BJ (cell line): ENCODE measurements around the gene LUC7L3. TPM values are rescaled to one million over a fixed set of nuclear protein-coding genes. Genes with fewer than 3 reads are reported as not detected.

ENCODE experiments used
- CTCF ChIA-PET: fragments of 350-600 bp; formaldehyde crosslinking; extraction: SDS; loops from one replicate; lab custom pipeline; 2021; ENCODE audit warnings: antibody characterized with exemption, inconsistent platforms; lab: Yijun Ruan, JAX
- POLR2A ChIA-PET: fragments of 300-600 bp; sonication (Branson Sonifier 250); formaldehyde crosslinking; extraction: SDS; loops from one replicate; lab custom pipeline; 2021; ENCODE audit warnings: antibody characterized with exemption; lab: Charles Lee
- DNase-seq: peaks from one replicate; pipeline ENCODE4 v3.0.0-alpha.2; 2011; ENCODE audit warnings: low read depth
- H3K27me3 ChIP-seq: 2 replicates; pipeline ENCODE4 v1.6.0; 2011; ENCODE audit warnings: low read length; ENCODE audit not compliant: control insufficient read depth, insufficient read depth
- H3K36me3 ChIP-seq: 2 replicates; pipeline ENCODE4 v1.5.1; 2011; ENCODE audit warnings: low read length; ENCODE audit not compliant: control insufficient read depth, insufficient read depth
- H3K4me3 ChIP-seq: 2 replicates; pipeline ENCODE4 v1.5.1; 2011; ENCODE audit warnings: low read depth, mild to moderate bottlenecking, control low read depth, low read length
- polyA plus RNA-seq: library from polyadenylated mRNA; depleted of rRNA; stranded (reverse); fragments of >200 nt; gene quantifications from 2 replicates; pipeline ENCODE4 v1.2.3, GENCODE V29; 2011
- TF ChIP-seq, protein P1 (sequence below): IDR thresholded peaks from 2 replicates; pipeline ENCODE4 v1.5.1; 2011; ENCODE audit warnings: low read depth, mild to moderate bottlenecking, control low read depth, inconsistent platforms, low read length, moderate library complexity; ENCODE audit not compliant: insufficient read depth

The LUC7L3 gene
- polyA plus RNA-seq, 1 experiment: 55.6 TPM

DNA sequence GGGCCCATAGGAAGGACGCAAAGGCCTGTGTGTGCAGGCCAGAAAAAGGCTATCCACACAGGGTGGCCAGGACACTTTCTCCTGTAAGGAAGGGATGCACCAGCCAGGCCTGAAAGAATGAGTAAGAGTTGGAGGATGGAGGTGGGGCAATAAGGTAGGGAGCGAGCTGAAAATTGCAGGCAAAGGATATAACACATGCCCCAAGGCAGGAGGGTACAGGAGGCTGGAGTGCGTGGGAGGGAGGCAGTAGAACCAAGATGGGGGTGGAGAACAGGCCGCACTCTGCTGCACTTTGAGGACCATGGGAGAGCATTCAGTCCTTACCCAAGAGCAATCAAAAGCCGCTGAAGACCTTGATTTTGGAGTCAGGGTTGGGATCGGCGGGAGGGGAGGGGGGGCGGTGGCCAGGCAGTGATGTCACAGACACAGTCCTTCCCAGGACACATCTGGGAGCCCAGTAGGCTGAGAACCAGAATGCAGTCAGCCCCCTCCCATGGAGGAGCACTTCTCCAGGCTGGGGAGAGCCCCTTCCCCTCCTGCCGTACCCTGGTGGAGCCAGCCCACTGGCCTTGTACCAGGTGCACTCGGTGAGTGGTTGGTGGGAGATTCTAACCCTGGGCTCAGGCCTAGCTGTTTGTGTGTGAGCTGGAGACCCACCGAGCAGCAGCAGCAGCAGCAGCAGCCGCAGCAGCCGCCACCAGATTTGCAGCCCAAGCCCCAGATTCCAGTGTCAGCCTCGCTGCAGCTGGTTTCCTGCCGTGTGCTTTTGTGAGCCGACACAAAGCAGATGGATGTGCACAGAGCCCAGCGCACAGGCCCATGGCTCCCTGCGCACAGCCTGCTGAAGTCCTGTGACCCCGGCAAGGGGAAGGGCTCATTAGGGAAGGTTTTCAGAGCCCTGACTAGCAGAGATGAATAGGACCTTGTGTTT, 29.2 kb upstream of the LUC7L3 start:
- POLR2A ChIA-PET: no interaction called here
- TF ChIP-seq, protein P1, sequence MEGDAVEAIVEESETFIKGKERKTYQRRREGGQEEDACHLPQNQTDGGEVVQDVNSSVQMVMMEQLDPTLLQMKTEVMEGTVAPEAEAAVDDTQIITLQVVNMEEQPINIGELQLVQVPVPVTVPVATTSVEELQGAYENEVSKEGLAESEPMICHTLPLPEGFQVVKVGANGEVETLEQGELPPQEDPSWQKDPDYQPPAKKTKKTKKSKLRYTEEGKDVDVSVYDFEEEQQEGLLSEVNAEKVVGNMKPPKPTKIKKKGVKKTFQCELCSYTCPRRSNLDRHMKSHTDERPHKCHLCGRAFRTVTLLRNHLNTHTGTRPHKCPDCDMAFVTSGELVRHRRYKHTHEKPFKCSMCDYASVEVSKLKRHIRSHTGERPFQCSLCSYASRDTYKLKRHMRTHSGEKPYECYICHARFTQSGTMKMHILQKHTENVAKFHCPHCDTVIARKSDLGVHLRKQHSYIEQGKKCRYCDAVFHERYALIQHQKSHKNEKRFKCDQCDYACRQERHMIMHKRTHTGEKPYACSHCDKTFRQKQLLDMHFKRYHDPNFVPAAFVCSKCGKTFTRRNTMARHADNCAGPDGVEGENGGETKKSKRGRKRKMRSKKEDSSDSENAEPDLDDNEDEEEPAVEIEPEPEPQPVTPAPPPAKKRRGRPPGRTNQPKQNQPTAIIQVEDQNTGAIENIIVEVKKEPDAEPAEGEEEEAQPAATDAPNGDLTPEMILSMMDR: no peak
- no peak for DNase-seq
- CTCF ChIA-PET: interaction anchor here (0.8 to 8.8 kb wide), 6 partner anchors 9 to 139 kb away, joined by 3 to 130 read pairs (median 4); no protein-coding TSS in a partner anchor
- H3K27me3 ChIP-seq: no peaks in the 10 kb centered on the region
- H3K4me3 ChIP-seq: no peak overlapping the region
- peaks cover 2% of the 10 kb centered on the region; the same call in 1 of the 2 replicates for H3K36me3 ChIP-seq

DNA sequence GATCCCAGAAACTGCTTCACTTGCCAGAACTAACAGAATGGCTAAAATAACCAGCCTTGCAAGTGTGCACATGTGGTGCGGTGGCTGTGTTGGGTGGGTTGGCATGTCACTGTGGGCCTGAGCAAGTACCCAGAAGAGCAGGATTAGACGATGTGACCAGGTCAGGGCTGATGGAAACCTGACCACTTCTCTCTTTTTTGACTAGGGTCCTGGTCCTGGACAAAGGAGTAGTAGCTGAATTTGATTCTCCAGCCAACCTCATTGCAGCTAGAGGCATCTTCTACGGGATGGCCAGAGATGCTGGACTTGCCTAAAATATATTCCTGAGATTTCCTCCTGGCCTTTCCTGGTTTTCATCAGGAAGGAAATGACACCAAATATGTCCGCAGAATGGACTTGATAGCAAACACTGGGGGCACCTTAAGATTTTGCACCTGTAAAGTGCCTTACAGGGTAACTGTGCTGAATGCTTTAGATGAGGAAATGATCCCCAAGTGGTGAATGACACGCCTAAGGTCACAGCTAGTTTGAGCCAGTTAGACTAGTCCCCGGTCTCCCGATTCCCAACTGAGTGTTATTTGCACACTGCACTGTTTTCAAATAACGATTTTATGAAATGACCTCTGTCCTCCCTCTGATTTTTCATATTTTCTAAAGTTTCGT, 28.4 kb upstream of the LUC7L3 start:
- Histone ChIP-seq H3K36me3 (peaks cover 6% of the 10 kb centered on the region), H3K27me3 (no peaks in the 10 kb centered on the region), H3K4me3 (no peak overlapping the region)
- TF ChIP-seq, protein P1: no peak
- no peak for DNase-seq
- POLR2A ChIA-PET: no interaction called here
- CTCF ChIA-PET: interaction anchor here (0.8 to 8.8 kb wide), 7 partner anchors 9 to 144 kb away, joined by 3 to 130 read pairs (median 5); partner anchors contain the start of gene SPATA20

DNA sequence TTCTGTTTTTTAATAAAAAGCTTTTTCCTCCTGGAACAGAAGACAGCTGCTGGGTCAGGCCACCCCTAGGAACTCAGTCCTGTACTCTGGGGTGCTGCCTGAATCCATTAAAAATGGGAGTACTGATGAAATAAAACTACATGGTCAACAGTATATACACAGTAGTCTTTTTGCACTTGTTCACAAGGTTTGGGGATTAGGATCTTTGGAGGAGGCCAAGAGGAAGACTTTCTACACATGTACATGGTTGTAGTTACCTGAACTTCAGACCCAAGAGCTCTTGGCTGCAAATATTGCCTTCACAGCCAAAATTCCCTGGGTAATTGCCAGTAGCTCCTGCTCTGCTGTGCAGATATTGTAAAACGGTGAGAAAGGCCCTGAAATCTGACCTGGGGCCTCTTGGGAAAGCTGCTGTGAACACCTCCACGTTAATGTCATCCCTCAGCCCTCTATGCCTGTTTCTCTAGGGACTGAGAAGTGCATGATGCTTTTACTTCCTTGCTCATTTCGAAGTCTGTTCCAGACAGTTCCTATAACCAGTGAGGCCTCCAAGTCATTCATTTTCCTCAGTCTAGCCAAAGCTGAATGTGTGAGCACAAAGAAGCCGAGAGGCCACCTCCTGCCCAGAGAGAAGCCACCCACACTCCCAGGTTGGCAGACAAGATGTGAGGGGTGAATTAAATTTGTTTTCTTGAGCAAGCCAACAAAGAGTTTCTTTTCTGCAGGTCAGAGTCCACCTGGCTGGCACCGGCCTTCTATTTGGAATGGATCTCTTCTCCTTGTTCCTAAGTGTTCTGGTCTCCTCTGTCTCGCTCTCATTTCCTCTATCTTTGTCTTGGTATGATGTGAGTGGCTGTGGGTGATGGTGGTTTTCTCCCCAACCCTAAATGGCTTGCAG, 27.6 kb upstream of the LUC7L3 start:
- no peaks in the 10 kb centered on the region for H3K27me3 ChIP-seq
- POLR2A ChIA-PET: no interaction called here
- CTCF ChIA-PET: interaction anchor here (1.4 to 8.8 kb wide), 6 partner anchors 10 to 213 kb away, joined by 4 to 130 read pairs (median 28); partner anchors contain the start of genes RSAD1 and SPATA20

DNA sequence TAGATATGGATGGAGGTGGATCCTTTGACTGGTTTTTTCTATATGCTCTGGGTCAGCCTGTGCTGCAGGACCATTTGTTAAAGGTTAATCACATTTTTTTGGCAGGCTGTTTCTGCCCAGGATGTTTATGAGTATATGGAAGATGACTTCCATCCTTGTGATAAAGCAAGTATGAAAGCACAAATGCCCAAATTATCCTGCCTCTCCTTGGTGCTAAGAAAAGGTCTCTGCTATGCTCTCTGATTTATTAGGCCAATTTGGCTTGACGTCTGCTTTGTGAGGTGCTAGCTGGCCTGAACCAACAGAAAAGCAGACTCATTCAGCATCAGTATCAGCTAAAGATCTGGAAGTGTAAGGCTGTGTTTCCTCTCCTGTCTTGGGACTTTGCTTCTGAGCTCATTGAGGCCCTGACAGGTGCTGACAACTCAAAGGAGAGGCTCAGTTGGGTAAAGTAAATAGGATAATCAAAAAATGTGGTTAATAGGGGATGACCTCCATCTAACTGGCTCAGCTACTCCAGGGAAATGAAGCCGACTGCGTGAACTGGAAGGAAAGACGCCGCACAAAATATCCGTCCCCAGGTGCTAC, 26.9 kb upstream of the LUC7L3 start:
- TF ChIP-seq, protein P1: no peak
- Histone ChIP-seq H3K36me3 (peaks cover 13% of the 10 kb centered on the region), H3K4me3 (no peak overlapping the region), H3K27me3 (no peaks in the 10 kb centered on the region)
- DNase-seq: no peak
- ChIA-PET POLR2A (no interaction called here), CTCF (interaction anchor here (1.0 to 8.8 kb wide), 7 partner anchors 52 to 213 kb away, joined by 4 to 130 read pairs (median 31); partner anchors contain the start of genes CACNA1G, RSAD1 and SPATA20)

More for the DNA sequence above, 27.6 kb upstream of the LUC7L3 start:
- Histone ChIP-seq H3K4me3 (no peak overlapping the region), H3K36me3 (peaks cover 13% of the 10 kb centered on the region)
- DNase-seq: no peak
- TF ChIP-seq, protein P1: no peak
